A549 (cell line): Measurements from ENCODE around the gene BMPER. TPM values are rescaled to one million over a fixed set of nuclear protein-coding genes. Genes with fewer than 3 reads are reported as not detected.

Experiments used
- ATAC-seq, 2 experiments: fragments of 200-7000 bp in 1 of 2; fragments of >200 bp in 1 of 2; cut with Nextera tagmentation in 1 of 2; cut with Tn5 transposase in 1 of 2; 3 replicates each; pipeline versions ENCODE4 v1.8.0 to v1.9.1; 2018 to 2020; ENCODE audit warnings: mild to moderate bottlenecking in 1 of 2, moderate library complexity in 1 of 2
- CTCF ChIA-PET: fragments of 300-600 bp; sonication (Branson Sonifier 250); formaldehyde crosslinking; extraction: SDS; loops from one replicate; lab custom pipeline; 2021; ENCODE audit warnings: antibody characterized with exemption, inconsistent platforms; lab: Yijun Ruan, JAX
- POLR2A ChIA-PET: fragments of 350-600 bp; formaldehyde crosslinking; extraction: SDS; loops from one replicate; lab custom pipeline; 2021; ENCODE audit warnings: antibody characterized with exemption, inconsistent platforms; lab: Yijun Ruan, JAX
- DNase-seq, 2 experiments: peaks; one replicate each; pipeline versions ENCODE4 v3.0.0 to v3.0.0-alpha.2; 2011 to 2016; ENCODE audit warnings: low read depth in 1 of 2, low spot score in 1 of 2
- FAIRE-seq: peaks from 2 replicates; lab custom pipeline; 2011; peaks lifted over from hg19 to GRCh38; lab: Jason Lieb, UNC
- H3K27ac ChIP-seq, 2 experiments: fragments of >200 bp; sonication (Bioruptor Twin); formaldehyde crosslinking; 3 replicates each; pipeline ENCODE4 v1.5.1; 2016 to 2017
- H3K4me1 ChIP-seq: fragments of >200 bp; sonication (Bioruptor Twin); formaldehyde crosslinking; 3 replicates; pipeline ENCODE4 v1.6.1; 2016
- H3K4me2 ChIP-seq: fragments of >200 bp; sonication (Bioruptor Twin); formaldehyde crosslinking; 3 replicates; pipeline ENCODE4 v1.6.1; 2016
- H3K4me3 ChIP-seq: fragments of >200 bp; sonication (Bioruptor Twin); formaldehyde crosslinking; 3 replicates; pipeline ENCODE4 v1.5.1; 2016
- H3K9me3 ChIP-seq: fragments of >200 bp; sonication (Bioruptor Twin); formaldehyde crosslinking; 3 replicates; pipeline ENCODE4 v1.6.1; 2016
- BCL3 ChIP-seq: fragments of >200 bp; sonication (Bioruptor Twin); formaldehyde crosslinking; IDR thresholded peaks from 3 replicates; pipeline ENCODE4 v1.6.1; 2016
- BHLHE40 ChIP-seq: IDR thresholded peaks from 2 replicates; pipeline ENCODE4 v1.6.1; 2012; ENCODE audit warnings: low read depth, low read length, inconsistent platforms
- CHD4 ChIP-seq: fragments of 200-600 bp; sonication (generic); IDR thresholded peaks from 2 replicates; pipeline ENCODE4 v1.6.1; 2016; ENCODE audit warnings: antibody characterized with exemption, mild to moderate bottlenecking, borderline replicate concordance
- ELK1 ChIP-seq: fragments of 150-350 bp; IDR thresholded peaks from 2 replicates; pipeline ENCODE4 v1.6.1; 2014; ENCODE audit warnings: low read depth, mild to moderate bottlenecking, low read length
- FOSB ChIP-seq: fragments of 250-450 bp; sonication (Bioruptor Pico); IDR thresholded peaks from 2 replicates; pipeline ENCODE4 v1.5.0; 2020; ENCODE audit warnings: mild to moderate bottlenecking, moderate library complexity
- FOXS1 ChIP-seq: fragments of 250-450 bp; sonication (Bioruptor Pico); IDR thresholded peaks from 2 replicates; pipeline ENCODE4 v1.5.0; 2020; ENCODE audit warnings: mild to moderate bottlenecking, moderate library complexity
- HES2 ChIP-seq: fragments of >200 bp; sonication (Bioruptor Twin); formaldehyde crosslinking; IDR thresholded peaks from 2 replicates; pipeline ENCODE4 v1.6.1; 2016
- HMGXB4 ChIP-seq: fragments of 250-450 bp; sonication (Bioruptor Pico); IDR thresholded peaks from 2 replicates; pipeline ENCODE4 v1.5.0; 2021; ENCODE audit warnings: mild to moderate bottlenecking, moderate library complexity, borderline replicate concordance
- HOXA7 ChIP-seq: fragments of 250-450 bp; sonication (Bioruptor Pico); IDR thresholded peaks from 2 replicates; pipeline ENCODE4 v1.5.0; 2020; ENCODE audit warnings: mild to moderate bottlenecking, moderate library complexity
- JUNB ChIP-seq: fragments of >200 bp; sonication (Bioruptor Twin); formaldehyde crosslinking; IDR thresholded peaks from 2 replicates; pipeline ENCODE4 v1.6.1; 2016
- KDM1A ChIP-seq: fragments of 200-600 bp; sonication (generic); IDR thresholded peaks from 2 replicates; pipeline ENCODE4 v1.6.1; 2016; ENCODE audit warnings: low read depth, mild to moderate bottlenecking
- MAFK ChIP-seq: fragments of 450-650 bp; IDR thresholded peaks from 2 replicates; pipeline ENCODE4 v1.6.1; 2014; ENCODE audit not compliant: partially characterized antibody
- NPAS2 ChIP-seq: fragments of 250-450 bp; sonication (Bioruptor Pico); IDR thresholded peaks from 2 replicates; pipeline ENCODE4 v1.8.0; 2022; ENCODE audit warnings: mild to moderate bottlenecking, moderate library complexity, borderline replicate concordance
- PHF8 ChIP-seq: fragments of 200-600 bp; sonication (generic); IDR thresholded peaks from 2 replicates; pipeline ENCODE4 v1.6.1; 2016; ENCODE audit warnings: low read depth, mild to moderate bottlenecking, antibody characterized with exemption, moderate library complexity, borderline replicate concordance
- POLR2A ChIP-seq: IDR thresholded peaks from 2 replicates; pipeline ENCODE4 v1.6.1; 2012; ENCODE audit warnings: mild to moderate bottlenecking, low read length
- POLR2AphosphoS2 ChIP-seq: conservative IDR thresholded peaks from 2 replicates; pipeline ENCODE4 v1.6.1; 2012; ENCODE audit warnings: low read length, improper control_type of control experiment, inconsistent platforms
- REST ChIP-seq: fragments of 200-600 bp; sonication (generic); IDR thresholded peaks from 2 replicates; pipeline ENCODE4 v1.6.1; 2016; ENCODE audit warnings: antibody characterized with exemption, mild to moderate bottlenecking, moderate library complexity
- RFX5 ChIP-seq: fragments of 450-650 bp; IDR thresholded peaks from 2 replicates; pipeline ENCODE4 v1.7.1; 2014; ENCODE audit warnings: antibody characterized with exemption, mild to moderate bottlenecking, moderate library complexity
- TFCP2L1 ChIP-seq: fragments of 250-450 bp; sonication (Bioruptor Pico); IDR thresholded peaks from 2 replicates; pipeline ENCODE4 v1.5.0; 2021; ENCODE audit warnings: mild to moderate bottlenecking
- USF2 ChIP-seq: fragments of 450-650 bp; IDR thresholded peaks from 2 replicates; pipeline ENCODE4 v1.6.1; 2014; ENCODE audit warnings: antibody characterized with exemption
- ZFP36 ChIP-seq: fragments of 450-650 bp; IDR thresholded peaks from 2 replicates; pipeline ENCODE4 v1.6.1; 2014; ENCODE audit warnings: borderline replicate concordance; ENCODE audit not compliant: partially characterized antibody
- ZNF302 ChIP-seq: fragments of 250-450 bp; sonication (Bioruptor Pico); IDR thresholded peaks from 2 replicates; pipeline ENCODE4 v1.9.0; 2021; ENCODE audit warnings: inconsistent platforms, mild to moderate bottlenecking, moderate library complexity
- ZSCAN20 ChIP-seq: fragments of 250-450 bp; sonication (Bioruptor Pico); IDR thresholded peaks from 2 replicates; pipeline ENCODE4 v1.8.0; 2022; ENCODE audit warnings: mild to moderate bottlenecking, moderate library complexity
- WGBS: methylation state at CpG from one replicate; pipeline ENCODE4 v1.1.6; 2017; ENCODE audit errors: missing lambda C conversion rate; 5-methylcytosine and 5-hydroxymethylcytosine counted together
- polyA plus RNA-seq, 4 experiments: library from polyadenylated mRNA; depleted of rRNA in 3 of 4; stranded (reverse); fragments of >200 nt; fragmentation: RNase III in 1 of 4; extraction: RNeasy Plus Mini Kit Qiagen cat#74134 plus additional on column Dnase treatment in 1 of 4; gene quantifications; 2 replicates in 3 of 4; 3 replicates in 1 of 4; pipeline ENCODE4 v1.2.3, GENCODE V29; 2011 to 2017

BMPER gene
- polyA plus RNA-seq, 2 of the 4 experiments (the other 2 are of a cell fraction) = 5.0 to 5.8 TPM

- FAIRE-seq (no peak), DNase-seq (no peak)
- TF ChIP-seq PHF8 (no peak), BCL3 (no peak), ZSCAN20 (CRISPR knock-in tag) (no peak), FOXS1 (CRISPR knock-in tag) (no peak), ZFP36 (no peak), RFX5 (no peak), JUNB (no peak), ELK1 (no peak), REST (no peak), POLR2AphosphoS2 (no peak), CHD4 (no peak), POLR2A (no peak)
- TF ChIP-seq, all 56 proteins: peak for 0
- Histone ChIP-seq H3K4me2 (no peak overlapping the region), H3K9me3 (no peaks in the 10 kb centered on the region), H3K4me3 (no peak overlapping the region), H3K4me1 (0 out of 3 replicates have a peak, but pooled peaks cover 4% of the 10 kb centered on the region), H3K27ac (no peak overlapping the region)
- CTCF ChIA-PET = interaction anchor here (1.1 to 6.1 kb wide), 4 partner anchors 13 to 51 kb away, joined by 3 to 67 read pairs (median 17); no protein-coding TSS in a partner anchor
- WGBS = 59% methylated on average over 7 of the region's 7 CpGs
- ATAC-seq = no peak
- POLR2A ChIA-PET = no interaction called here
Measured at GRCh38 chr7:33882040-33882837, 23.1 kb upstream of the BMPER start.

- FAIRE-seq = no peak
- ChIA-PET POLR2A (no interaction called here), CTCF (interaction anchor here (1.1 to 6.1 kb wide), 3 partner anchors 12 to 50 kb away, joined by 3 to 67 read pairs (median 5); no protein-coding TSS in a partner anchor)
- Histone ChIP-seq H3K9me3 (no peaks in the 10 kb centered on the region), H3K4me3 (no peak overlapping the region), H3K4me2 (no peak overlapping the region; the same call in 2 of the 3 replicates), H3K4me1 (0 out of 3 replicates have a peak, but pooled peaks cover 4% of the 10 kb centered on the region), H3K27ac (peak overlapping the region in 1 of 2 experiments; percentile 25; a peak in 1 of 6 replicates)
- WGBS = 35% methylated on average over 3 of the region's 3 CpGs
- ATAC-seq = peak; percentile 12 to 27; a peak in 3 of 6 replicates
- TF ChIP-seq JUNB (no peak), USF2 (no peak), HOXA7 (CRISPR knock-in tag) (no peak), HMGXB4 (no peak), ZNF302 (CRISPR knock-in tag) (no peak), HES2 (no peak), BHLHE40 (no peak), TFCP2L1 (CRISPR knock-in tag) (no peak), NPAS2 (CRISPR knock-in tag) (no peak), FOXS1 (CRISPR knock-in tag) (no peak), KDM1A (no peak), MAFK (no peak), FOSB (CRISPR knock-in tag) (no peak), BCL3 (no peak)
- DNase-seq = no peak
Measured at GRCh38 chr7:33882950-33883670, 22.2 kb upstream of the BMPER start.
